NCI-H446 treated with DMSO at 0.1 percent for 48 hours (cell line): Measurements from ENCODE around the gene FZD1.
"Not testable (repeated sequence)": the region's sequence is repeated elsewhere in the genome, so short reads cannot be mapped to it uniquely, and the experiment has no call there.

ENCODE experiments used
- DNase-seq: peaks from one replicate; lab custom pipeline; 2025; lab: John Stamatoyannopoulos, UW

Gene FZD1

GRCh38 chr7:91297939-91298338 is 33.7 kb downstream of the FZD1 start:
- no peak for DNase-seq

GRCh38 chr7:91299952-91300775 is 35.9 kb downstream of the FZD1 start:
- DNase-seq = no peak

- DNase-seq = no peak
These were observed 38.6 kb downstream of the FZD1 start for GRCh38 chr7:91302794-91303193.

- DNase-seq = no peak
These were observed 42.0 kb downstream of the FZD1 start for GRCh38 chr7:91306266-91306665.

- DNase-seq = no peak
These were observed 43.2 kb downstream of the FZD1 start for GRCh38 chr7:91307467-91307866.

- DNase-seq = not testable (repeated sequence)
These were observed 44.0 kb downstream of the FZD1 start for GRCh38 chr7:91308191-91308590.

GRCh38 chr7:91310830-91311460 is 46.7 kb downstream of the FZD1 start:
- DNase-seq = no peak

- no peak for DNase-seq
These were observed 47.6 kb downstream of the FZD1 start for GRCh38 chr7:91311839-91312238.

GRCh38 chr7:91313113-91313512 is 48.9 kb downstream of the FZD1 start:
- no peak for DNase-seq

- DNase-seq = no peak
These were observed 50.5 kb downstream of the FZD1 start for GRCh38 chr7:91314591-91315323.

GRCh38 chr7:91316426-91316825 is 52.2 kb downstream of the FZD1 start:
- no peak for DNase-seq

GRCh38 chr7:91319351-91319750 is 55.1 kb downstream of the FZD1 start:
- DNase-seq = no peak

- no peak for DNase-seq
These were observed 56.3 kb downstream of the FZD1 start for GRCh38 chr7:91320366-91321078.
